HFF-Myc (cell line): ENCODE results near the gene PTPRA.

Experiments
- DNase-seq: peaks from one replicate; pipeline ENCODE4 v3.0.0-alpha.2; 2011; ENCODE audit warnings: low read depth; ENCODE audit errors: extremely low read depth
- H3K4me3 ChIP-seq: replicated peaks from 2 replicates; pipeline ENCODE4 v1.5.1; 2011; ENCODE audit warnings: low read depth, mild to moderate bottlenecking, control low read depth, low read length
- CTCF ChIP-seq: IDR thresholded peaks from 2 replicates; pipeline ENCODE4 v1.5.1; 2012; ENCODE audit warnings: mild to moderate bottlenecking, low read depth, low read length, control low read depth; ENCODE audit errors: missing control alignments

Gene PTPRA

GRCh38 chr20:2840138-2840966 is 32.9 kb upstream of the PTPRA start, which contains the start of the genes PCED1A and VPS16:
Gene PCED1A, minus strand, starts transcription at chr20:2840655. Its CDS starts 743 bp downstream, at chr20:2839912.
Gene VPS16, plus strand, starts transcription at chr20:2840745. Its CDS starts 30 bp downstream, at chr20:2840775.
- peak within 1 kb of the TSS; percentile 73 for H3K4me3 ChIP-seq
- no peak for TF ChIP-seq CTCF
- peak; percentile 61 for DNase-seq

GRCh38 chr20:2840967-2841531 is 32.2 kb upstream of the PTPRA start:
- peak overlapping the region; percentile 73 for H3K4me3 ChIP-seq
- TF ChIP-seq CTCF, result no peak
- DNase-seq, result no peak

GRCh38 chr20:2845607-2846006 is 27.7 kb upstream of the PTPRA start:
- no peak for TF ChIP-seq CTCF
- no peak overlapping the region for H3K4me3 ChIP-seq
- DNase-seq, result no peak

- no peak for DNase-seq
- H3K4me3 ChIP-seq, result no peak overlapping the region
- no peak for TF ChIP-seq CTCF
Observed at GRCh38 chr20:2846698-2847097, 26.6 kb upstream of the PTPRA start.

GRCh38 chr20:2847802-2848201 is 25.5 kb upstream of the PTPRA start:
- no peak for TF ChIP-seq CTCF
- no peak for DNase-seq

GRCh38 chr20:2849529-2849928 is 23.8 kb upstream of the PTPRA start:
- H3K4me3 ChIP-seq, result no peak overlapping the region
- DNase-seq, result no peak

More at GRCh38 chr20:2847802-2848201, 25.5 kb upstream of the PTPRA start:
- no peak overlapping the region for H3K4me3 ChIP-seq

More at GRCh38 chr20:2849529-2849928, 23.8 kb upstream of the PTPRA start:
- TF ChIP-seq CTCF, result no peak
